NCI-H1694 treated with DMSO at 0.1 percent for 48 hours (cell line): Measurements from ENCODE around the gene ARHGAP28.
"Not testable (repeated sequence)": the region's sequence is repeated elsewhere in the genome, so short reads cannot be mapped to it uniquely, and the experiment has no call there.

Experiments
- DNase-seq: peaks from one replicate; lab custom pipeline; 2025; lab: John Stamatoyannopoulos, UW

Gene ARHGAP28

GRCh38 chr18:6929370-6930102 is 200.0 kb downstream of the ARHGAP28 start:
- DNase-seq = no peak

GRCh38 chr18:6934859-6935258 is 205.3 kb downstream of the ARHGAP28 start:
- no peak for DNase-seq

- DNase-seq = no peak
Observed at GRCh38 chr18:6938003-6938402, 208.5 kb downstream of the ARHGAP28 start.

GRCh38 chr18:6938403-6938802 is 208.9 kb downstream of the ARHGAP28 start:
- not testable (repeated sequence) for DNase-seq

- no peak for DNase-seq
Observed at GRCh38 chr18:6939972-6940371, 210.5 kb downstream of the ARHGAP28 start.

GRCh38 chr18:6940451-6940850 is 210.9 kb downstream of the ARHGAP28 start:
- DNase-seq = no peak

- DNase-seq = no peak
Observed at GRCh38 chr18:6941996-6942395, 212.5 kb downstream of the ARHGAP28 start.

GRCh38 chr18:6942742-6943141 is 213.2 kb downstream of the ARHGAP28 start:
- DNase-seq = no peak

GRCh38 chr18:6943143-6943542 is 213.6 kb downstream of the ARHGAP28 start:
- no peak for DNase-seq

- no peak for DNase-seq
Observed at GRCh38 chr18:6947338-6948030, 218.0 kb downstream of the ARHGAP28 start.

GRCh38 chr18:6948281-6949055 is 219.0 kb downstream of the ARHGAP28 start:
- no peak for DNase-seq

GRCh38 chr18:6949800-6950586 is 220.5 kb downstream of the ARHGAP28 start:
- DNase-seq = no peak

GRCh38 chr18:6950641-6951040 is 221.1 kb downstream of the ARHGAP28 start:
- no peak for DNase-seq

GRCh38 chr18:6951336-6952090 is 222.0 kb downstream of the ARHGAP28 start:
- DNase-seq = no peak

GRCh38 chr18:6954501-6954900 is 225.0 kb downstream of the ARHGAP28 start:
- no peak for DNase-seq

GRCh38 chr18:6955304-6955703 is 225.8 kb downstream of the ARHGAP28 start:
- no peak for DNase-seq

- DNase-seq = no peak
Observed at GRCh38 chr18:6956495-6956894, 227.0 kb downstream of the ARHGAP28 start.

- no peak for DNase-seq
Observed at GRCh38 chr18:6956999-6957398, 227.5 kb downstream of the ARHGAP28 start.

GRCh38 chr18:6959110-6959509 is 229.6 kb downstream of the ARHGAP28 start:
- DNase-seq = no peak

- no peak for DNase-seq
Observed at GRCh38 chr18:6960124-6960523, 230.6 kb downstream of the ARHGAP28 start.

- no peak for DNase-seq
Observed at GRCh38 chr18:6960656-6961055, 231.1 kb downstream of the ARHGAP28 start.
